Thyroid gland (tissue), 4 donors: ENCODE measurements around the gene HSF4.

Experiments
- POLR2A ChIP-seq, 2 donors: fragments of 450-650 bp; IDR thresholded peaks; one replicate each; pipeline ENCODE4 v1.6.1; 2017; ENCODE audit warnings: antibody characterized with exemption in 2 of 2, mild to moderate bottlenecking in 2 of 2, moderate library complexity in 1 of 2
- TF ChIP-seq, protein P1 (sequence below), 6 experiments: fragments of 200-600 bp in 3 of 6; fragments of 450-650 bp in 3 of 6; sonication (generic) in 3 of 6; IDR thresholded peaks; one replicate each; pipeline ENCODE4 v1.5.1; 2016 to 2019; ENCODE audit warnings: antibody characterized with exemption in 6 of 6, mild to moderate bottlenecking in 2 of 6, inconsistent platforms in 1 of 6, moderate library complexity in 1 of 6

DNA sequence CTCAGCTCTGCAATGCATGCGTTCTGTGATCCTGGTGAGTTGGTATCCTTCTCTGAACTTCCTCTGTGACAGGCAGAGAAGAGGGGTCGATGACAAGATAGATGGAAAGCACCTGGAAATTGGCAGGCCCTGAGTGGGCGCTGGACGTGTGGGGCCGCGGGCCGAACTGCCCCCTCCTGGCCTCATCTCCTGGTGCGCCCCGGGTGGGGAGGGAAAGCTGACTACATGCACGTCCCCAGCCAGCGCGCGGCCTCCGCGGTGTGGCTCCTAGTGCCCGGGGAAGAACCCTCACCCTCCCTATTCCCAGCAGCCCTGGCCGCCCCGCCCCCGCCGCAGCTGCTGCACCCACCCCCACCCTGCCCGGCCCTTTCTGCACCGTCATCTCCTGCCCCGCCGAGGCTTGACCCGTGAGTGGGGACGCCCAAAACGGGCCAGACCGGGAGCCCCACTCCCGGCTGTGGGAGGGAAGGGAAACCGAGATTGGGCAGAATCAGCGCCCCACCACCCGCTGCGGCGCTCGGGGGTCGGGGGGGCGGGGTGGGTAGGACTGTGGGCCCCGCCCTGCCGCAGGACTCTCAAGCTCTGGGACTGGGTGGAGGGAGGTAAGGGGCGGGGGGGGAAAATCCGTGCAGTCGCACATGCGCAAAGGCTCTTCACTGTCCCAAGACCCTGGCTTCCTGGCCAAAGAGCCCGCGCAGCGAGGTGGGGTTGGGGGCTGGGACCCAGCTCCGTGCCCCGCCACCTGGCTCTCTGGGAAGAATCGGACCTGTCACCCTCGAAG lies 5.8 kb downstream of the HSF4 start, which contains the start of gene NOL3:
- peak in 1 of 2 donors; percentile 59 for TF ChIP-seq POLR2A (IDR thresholded peaks at IDR 0.05)
- TF ChIP-seq, protein P1, sequence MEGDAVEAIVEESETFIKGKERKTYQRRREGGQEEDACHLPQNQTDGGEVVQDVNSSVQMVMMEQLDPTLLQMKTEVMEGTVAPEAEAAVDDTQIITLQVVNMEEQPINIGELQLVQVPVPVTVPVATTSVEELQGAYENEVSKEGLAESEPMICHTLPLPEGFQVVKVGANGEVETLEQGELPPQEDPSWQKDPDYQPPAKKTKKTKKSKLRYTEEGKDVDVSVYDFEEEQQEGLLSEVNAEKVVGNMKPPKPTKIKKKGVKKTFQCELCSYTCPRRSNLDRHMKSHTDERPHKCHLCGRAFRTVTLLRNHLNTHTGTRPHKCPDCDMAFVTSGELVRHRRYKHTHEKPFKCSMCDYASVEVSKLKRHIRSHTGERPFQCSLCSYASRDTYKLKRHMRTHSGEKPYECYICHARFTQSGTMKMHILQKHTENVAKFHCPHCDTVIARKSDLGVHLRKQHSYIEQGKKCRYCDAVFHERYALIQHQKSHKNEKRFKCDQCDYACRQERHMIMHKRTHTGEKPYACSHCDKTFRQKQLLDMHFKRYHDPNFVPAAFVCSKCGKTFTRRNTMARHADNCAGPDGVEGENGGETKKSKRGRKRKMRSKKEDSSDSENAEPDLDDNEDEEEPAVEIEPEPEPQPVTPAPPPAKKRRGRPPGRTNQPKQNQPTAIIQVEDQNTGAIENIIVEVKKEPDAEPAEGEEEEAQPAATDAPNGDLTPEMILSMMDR (IDR thresholded peaks at IDR 0.05): no peak
